Chondrocyte (in vitro differentiated cells): ENCODE results near the gene GALNT2. TPM values are rescaled to one million over a fixed set of nuclear protein-coding genes. Genes with fewer than 3 reads are reported as not detected.

ENCODE experiments used
- DNase-seq: peaks from one replicate; pipeline ENCODE4 v3.0.0; 2021; ENCODE audit warnings: mixed read lengths, low spot score
- H3K27ac Mint-ChIP-seq: one replicate; pipeline ENCODE4 v1.8.0; 2021; ENCODE audit warnings: mild to moderate bottlenecking, moderate library complexity, mixed read lengths; ENCODE audit not compliant: unreplicated experiment
- H3K27me3 Mint-ChIP-seq: 2 replicates; pipeline ENCODE4 v1.8.0; 2021; ENCODE audit warnings: low read depth, mixed read lengths
- H3K36me3 Mint-ChIP-seq: 2 replicates; pipeline ENCODE4 v1.8.0; 2021; ENCODE audit warnings: low read depth, mixed read lengths
- H3K4me1 Mint-ChIP-seq: 2 replicates; pipeline ENCODE4 v1.8.0; 2021; ENCODE audit warnings: low read depth, mild to moderate bottlenecking, mixed read lengths
- H3K4me3 Mint-ChIP-seq: one replicate; pipeline ENCODE4 v1.8.0; 2021; ENCODE audit warnings: mild to moderate bottlenecking, moderate library complexity, mixed read lengths; ENCODE audit not compliant: unreplicated experiment
- H3K9me3 Mint-ChIP-seq: 2 replicates; pipeline ENCODE4 v1.8.0; 2021; ENCODE audit warnings: low read depth, mixed read lengths
- total RNA-seq: library from RNA; stranded (reverse); gene quantifications from 3 replicates; pipeline ENCODE4 v1.2.1, GENCODE V29; 2021
- TF ChIP-seq, protein P1 (sequence below): fragments of 200-600 bp; sonication (generic); IDR thresholded peaks from 2 replicates; pipeline ENCODE4 v1.5.0; 2021; ENCODE audit warnings: antibody characterized with exemption, mild to moderate bottlenecking, moderate library complexity

GALNT2 gene
- total RNA-seq, 1 donor from 2014 or later = 223 TPM

GRCh38 chr1:230128569-230129285 is 61.7 kb downstream of the GALNT2 start:
- Mint-ChIP-seq H3K4me1 (peaks cover 74% of the 10 kb centered on the region), H3K4me3 (no peak overlapping the region), H3K36me3 (no peaks in the 10 kb centered on the region), H3K27ac (peak overlapping the region; percentile 36), H3K27me3 (no peaks in the 10 kb centered on the region), H3K9me3 (no peaks in the 10 kb centered on the region)
- TF ChIP-seq, protein P1, sequence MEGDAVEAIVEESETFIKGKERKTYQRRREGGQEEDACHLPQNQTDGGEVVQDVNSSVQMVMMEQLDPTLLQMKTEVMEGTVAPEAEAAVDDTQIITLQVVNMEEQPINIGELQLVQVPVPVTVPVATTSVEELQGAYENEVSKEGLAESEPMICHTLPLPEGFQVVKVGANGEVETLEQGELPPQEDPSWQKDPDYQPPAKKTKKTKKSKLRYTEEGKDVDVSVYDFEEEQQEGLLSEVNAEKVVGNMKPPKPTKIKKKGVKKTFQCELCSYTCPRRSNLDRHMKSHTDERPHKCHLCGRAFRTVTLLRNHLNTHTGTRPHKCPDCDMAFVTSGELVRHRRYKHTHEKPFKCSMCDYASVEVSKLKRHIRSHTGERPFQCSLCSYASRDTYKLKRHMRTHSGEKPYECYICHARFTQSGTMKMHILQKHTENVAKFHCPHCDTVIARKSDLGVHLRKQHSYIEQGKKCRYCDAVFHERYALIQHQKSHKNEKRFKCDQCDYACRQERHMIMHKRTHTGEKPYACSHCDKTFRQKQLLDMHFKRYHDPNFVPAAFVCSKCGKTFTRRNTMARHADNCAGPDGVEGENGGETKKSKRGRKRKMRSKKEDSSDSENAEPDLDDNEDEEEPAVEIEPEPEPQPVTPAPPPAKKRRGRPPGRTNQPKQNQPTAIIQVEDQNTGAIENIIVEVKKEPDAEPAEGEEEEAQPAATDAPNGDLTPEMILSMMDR = no peak
- DNase-seq = no peak

DNA sequence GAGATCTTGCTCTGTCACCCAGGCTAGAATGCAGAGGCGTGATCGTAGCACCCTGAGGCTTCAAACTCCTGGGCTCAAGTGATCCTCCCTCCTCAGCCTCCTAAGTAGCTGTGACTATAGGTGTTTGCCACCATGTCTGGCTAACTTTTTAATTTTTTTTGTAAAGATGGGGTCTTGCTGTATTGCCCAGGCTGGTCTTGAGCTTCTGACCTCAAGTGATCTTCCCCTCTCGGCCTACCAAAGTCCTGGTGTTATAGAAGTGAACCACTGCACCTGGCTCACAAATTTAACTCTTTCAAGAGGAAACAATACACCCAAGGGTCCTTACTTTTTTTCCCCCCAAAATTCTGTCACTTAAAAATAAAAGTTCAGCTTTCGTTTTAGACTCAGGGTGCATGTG is 62.3 kb downstream of the GALNT2 start:
- H3K4me1 Mint-ChIP-seq = peaks cover 74% of the 10 kb centered on the region
- H3K27ac Mint-ChIP-seq = peak overlapping the region; percentile 36
- H3K27me3 Mint-ChIP-seq = no peaks in the 10 kb centered on the region

DNA sequence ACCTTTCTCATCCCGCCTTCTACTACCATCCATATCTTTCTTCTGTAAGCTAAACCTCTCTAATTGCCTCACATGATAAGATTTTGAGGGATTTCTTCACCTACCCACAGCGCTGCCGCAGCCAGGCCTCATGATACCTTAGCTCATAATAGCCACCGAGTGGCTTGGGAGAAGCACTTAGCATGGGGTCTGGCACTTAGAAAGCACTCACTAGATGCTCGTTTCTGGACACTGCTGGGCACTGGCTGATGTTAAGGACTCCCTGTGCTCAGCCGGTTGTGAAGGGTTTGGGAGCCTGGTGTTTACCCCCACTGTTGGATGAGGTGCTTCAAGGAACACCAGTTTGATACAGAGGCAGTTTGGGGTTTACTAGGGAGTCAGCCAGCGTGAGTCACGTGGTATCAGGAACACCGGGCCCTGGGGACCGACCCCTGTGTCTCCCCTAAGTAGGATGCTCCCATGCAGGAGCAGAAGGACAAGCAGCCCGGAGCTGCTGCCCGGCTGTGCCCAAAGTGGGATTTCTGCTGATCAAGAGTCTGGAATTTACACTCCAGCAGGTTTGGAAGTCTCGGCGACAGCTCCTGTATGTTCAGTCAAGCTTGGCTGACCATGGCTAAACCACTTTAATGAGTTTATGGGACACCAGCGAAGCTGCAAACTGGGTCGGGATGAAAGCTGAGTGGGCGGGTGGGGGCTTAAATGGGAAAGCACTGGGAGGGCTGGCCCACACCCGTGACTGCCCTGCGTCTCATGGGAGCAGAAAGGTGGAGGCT is 63.3 kb downstream of the GALNT2 start:
- H3K9me3 Mint-ChIP-seq = no peaks in the 10 kb centered on the region
- no peaks in the 10 kb centered on the region for H3K36me3 Mint-ChIP-seq
- peaks cover 74% of the 10 kb centered on the region for H3K4me1 Mint-ChIP-seq
- H3K27me3 Mint-ChIP-seq = no peaks in the 10 kb centered on the region
- no peak for DNase-seq
- no peak overlapping the region for H3K27ac Mint-ChIP-seq
- no peak overlapping the region for H3K4me3 Mint-ChIP-seq
- TF ChIP-seq, protein P1 = no peak

More for the DNA sequence above, 62.3 kb downstream of the GALNT2 start:
- TF ChIP-seq, protein P1 = no peak
- Mint-ChIP-seq H3K36me3 (no peaks in the 10 kb centered on the region), H3K4me3 (no peak overlapping the region), H3K9me3 (no peaks in the 10 kb centered on the region)
- no peak for DNase-seq

DNA sequence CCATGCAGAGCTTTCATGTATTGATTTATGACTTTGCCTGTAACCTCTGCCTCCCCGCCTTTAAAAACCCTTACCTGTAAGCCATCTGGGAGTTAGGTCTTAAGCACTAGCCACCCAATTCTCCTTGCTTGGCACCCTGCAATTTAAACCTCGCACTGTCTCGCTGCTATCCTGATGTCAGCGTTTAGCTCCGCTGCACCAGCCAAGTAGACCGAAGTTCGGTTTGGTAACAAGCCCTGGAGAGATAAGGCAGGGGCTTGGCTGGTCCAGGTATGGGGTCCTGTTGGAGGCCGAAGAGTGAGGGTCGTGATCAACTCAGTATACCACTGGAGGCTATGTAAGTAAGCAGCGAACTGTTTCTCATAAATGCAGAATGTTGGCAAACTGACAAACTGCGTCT is 64.4 kb downstream of the GALNT2 start:
- Mint-ChIP-seq H3K4me1 (peaks cover 74% of the 10 kb centered on the region), H3K27me3 (no peaks in the 10 kb centered on the region), H3K4me3 (no peak overlapping the region), H3K27ac (no peak overlapping the region), H3K36me3 (no peaks in the 10 kb centered on the region), H3K9me3 (no peaks in the 10 kb centered on the region)
- TF ChIP-seq, protein P1 = no peak
- DNase-seq = no peak

GRCh38 chr1:230132758-230133157 is 65.7 kb downstream of the GALNT2 start:
- TF ChIP-seq, protein P1 = no peak
- peaks cover 75% of the 10 kb centered on the region for H3K4me1 Mint-ChIP-seq
- no peak for DNase-seq
- no peaks in the 10 kb centered on the region for H3K9me3 Mint-ChIP-seq
- H3K27me3 Mint-ChIP-seq = no peaks in the 10 kb centered on the region
- H3K36me3 Mint-ChIP-seq = no peaks in the 10 kb centered on the region
- H3K27ac Mint-ChIP-seq = peak overlapping the region; percentile 2
- no peak overlapping the region for H3K4me3 Mint-ChIP-seq
